GF-D8 (cell line): Measurements from ENCODE around the gene SORCS2.

ENCODE experiments used
- DNase-seq: peaks from one replicate; lab custom pipeline; 2025; lab: John Stamatoyannopoulos, UW

Gene SORCS2

DNA sequence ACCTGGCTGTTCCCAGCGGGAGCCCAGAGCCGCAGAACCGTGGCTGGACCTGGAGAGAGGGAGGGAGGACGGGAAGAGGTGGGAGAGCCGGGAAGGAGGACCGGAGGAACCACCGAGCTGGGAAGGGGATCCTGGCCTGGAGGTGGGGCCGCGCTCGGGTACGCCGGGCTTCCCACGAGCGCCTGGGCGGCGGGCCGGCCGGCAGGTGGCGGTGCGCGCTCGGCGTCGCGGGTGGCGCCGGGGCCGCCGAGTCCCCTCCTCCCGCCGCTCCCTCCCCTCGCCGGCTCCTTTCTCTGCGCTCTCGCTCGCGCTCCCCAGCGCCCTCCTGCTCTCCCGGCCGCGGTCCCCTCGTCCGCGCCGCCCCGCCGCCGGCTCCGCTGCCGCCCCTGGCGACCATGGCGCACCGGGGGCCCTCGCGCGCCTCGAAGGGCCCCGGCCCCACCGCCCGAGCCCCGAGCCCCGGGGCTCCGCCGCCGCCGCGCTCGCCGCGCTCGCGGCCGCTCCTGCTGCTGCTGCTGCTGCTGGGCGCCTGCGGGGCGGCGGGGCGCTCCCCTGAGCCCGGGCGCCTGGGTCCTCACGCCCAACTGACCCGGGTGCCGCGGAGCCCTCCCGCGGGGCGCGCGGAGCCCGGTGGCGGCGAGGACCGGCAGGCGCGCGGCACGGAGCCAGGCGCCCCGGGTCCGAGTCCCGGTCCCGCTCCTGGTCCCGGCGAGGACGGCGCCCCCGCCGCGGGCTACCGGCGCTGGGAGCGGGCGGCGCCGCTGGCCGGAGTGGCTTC is at the start of gene SORCS2:
SORCS2 (plus strand) TSS at position 287 of the 778 bp plus-strand sequence.
- DNase-seq: no peak

DNA sequence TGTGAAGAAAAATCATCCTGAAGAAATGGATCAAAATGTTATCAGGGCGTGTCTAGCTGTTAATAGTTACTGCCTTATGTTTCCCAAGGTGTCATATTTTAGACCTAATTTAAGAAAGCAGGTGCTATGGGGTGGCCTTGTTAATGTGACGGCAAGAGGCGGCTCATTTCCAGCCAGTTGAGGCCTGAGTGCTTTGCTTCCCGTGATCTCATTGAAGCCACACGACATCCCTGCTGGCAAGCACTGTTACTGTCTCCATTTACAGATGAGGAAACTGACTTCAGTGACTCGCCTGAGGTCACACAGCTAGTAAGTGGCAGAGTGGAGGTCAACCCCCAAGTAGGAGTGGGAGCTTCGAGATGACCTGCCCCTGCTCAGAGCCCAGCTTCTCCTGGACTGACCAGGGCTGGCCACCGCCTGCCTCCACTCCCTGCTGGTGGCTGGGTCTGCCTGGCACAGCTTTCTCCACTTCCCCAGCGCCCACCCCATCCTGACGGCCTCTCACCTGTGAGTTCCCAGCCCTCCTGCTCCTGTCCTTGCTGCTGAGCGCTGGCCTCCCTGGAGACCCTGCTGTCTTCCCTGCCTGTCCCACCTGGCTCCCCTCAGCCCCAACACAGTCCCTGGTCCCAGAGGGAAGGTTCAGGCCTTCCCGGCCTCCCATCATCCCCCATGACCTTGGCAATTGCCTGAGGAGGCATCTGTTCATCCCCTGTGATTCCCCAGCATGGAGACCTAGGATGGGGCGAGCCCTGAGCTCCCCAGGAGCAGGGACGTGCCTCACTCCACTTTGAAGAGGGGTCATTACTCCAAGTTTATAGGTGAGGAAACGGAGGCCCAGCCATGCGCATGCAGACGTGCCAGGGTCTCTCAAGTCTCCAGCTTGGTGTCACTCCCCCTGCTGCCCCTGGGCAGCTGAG is 47.7 kb upstream of the SORCS2 start:
- no peak for DNase-seq

DNA sequence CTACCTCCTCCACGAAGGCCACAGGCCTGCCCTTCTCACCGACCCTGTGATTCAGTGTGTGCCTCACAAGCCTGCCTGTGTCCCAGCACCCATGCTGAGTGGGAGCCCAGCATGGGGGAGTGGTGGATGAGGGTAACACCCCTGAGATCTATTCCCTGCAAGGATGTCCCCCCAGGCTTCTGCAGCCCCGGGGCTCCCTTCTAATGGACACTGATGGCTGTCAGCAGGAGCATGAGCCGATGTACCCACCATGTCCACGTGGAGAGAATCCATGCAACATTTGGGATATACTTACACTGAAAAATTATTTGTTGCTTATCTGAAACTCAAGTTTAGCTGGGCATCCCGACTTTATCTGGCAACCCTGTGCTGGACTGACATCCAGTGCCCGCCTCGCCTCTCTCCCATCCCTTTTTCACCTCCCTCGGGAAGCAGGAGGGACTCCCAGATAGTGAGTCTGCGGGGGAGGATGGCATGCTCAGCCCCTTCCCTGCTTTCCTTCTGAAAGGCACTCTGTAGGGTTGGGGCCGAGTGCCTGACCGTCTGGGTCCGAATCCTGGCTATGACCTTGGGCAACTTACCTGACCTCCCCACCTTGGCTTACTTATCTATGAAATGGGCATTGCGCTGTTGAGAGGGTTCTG is 46.9 kb upstream of the SORCS2 start:
- no peak for DNase-seq

DNA sequence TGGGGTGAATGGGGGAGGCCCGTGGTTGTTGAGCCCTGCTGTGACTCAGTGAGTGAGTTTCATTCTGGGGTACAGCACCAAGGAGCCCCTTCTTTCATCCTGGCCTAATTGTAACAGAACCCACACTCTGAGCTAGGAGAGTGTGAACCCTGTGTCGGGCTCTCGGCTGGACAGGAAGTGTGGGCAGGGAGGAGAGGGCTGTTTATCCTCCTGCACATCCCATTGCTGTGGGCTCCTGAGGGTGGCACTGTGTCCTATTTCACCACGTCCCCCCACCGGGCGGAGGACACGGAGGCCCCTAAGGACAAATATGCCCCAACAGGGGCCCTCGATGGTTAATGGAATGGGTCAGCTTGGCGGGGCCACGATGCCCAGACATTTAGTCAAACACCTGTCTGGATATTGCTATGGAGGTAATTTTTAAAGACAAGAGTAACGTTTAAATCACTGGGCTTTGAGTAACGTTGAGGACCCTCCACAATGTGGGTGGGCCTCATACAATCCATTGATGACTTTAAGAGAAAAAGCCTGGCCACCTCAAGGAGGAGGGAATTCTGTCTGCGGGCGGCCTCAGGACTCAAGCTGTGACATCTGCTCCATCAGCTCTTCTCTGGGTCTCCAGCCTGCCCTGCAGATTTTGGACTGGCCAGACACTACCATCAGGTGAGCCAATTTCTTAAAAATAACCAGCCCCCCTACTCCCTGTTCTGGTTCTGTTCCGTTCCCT is 46.1 kb upstream of the SORCS2 start:
- DNase-seq: no peak

DNA sequence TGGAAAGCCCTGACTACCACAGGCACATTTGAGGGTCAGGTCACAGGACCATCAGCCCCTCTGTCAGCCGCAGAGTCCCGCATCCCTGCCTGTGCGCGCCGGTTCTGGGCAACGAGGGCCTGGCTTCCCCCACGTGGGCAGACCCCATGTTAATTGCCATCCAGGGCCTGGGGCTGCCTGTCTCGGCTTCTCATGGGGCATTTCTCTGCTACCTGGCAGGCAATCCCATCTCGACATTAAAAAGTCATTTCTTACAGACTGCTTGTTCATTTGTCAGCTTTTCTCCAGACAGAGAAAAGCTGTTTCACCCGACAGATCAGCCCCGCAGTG is 45.6 kb upstream of the SORCS2 start:
- DNase-seq: no peak

DNA sequence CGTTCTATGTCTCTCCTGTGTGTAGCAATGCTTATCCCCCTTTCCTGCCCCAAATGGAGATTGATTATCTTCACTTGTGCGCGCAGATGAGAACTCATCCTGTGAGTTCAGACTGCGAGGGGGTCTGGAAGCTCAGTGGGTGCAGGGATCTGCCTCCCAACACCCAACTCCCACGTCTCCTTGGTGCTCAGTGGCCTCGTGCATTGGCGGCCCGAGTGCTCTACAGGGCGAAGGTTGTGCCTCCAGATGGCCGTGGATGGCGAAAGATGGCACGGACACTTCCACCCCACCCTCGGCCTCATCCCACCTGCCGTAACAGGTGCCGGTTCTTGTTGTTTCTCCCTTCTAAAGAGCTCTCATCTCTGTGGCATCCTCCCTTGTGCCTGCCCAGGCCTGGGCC is 45.1 kb upstream of the SORCS2 start:
- no peak for DNase-seq

DNA sequence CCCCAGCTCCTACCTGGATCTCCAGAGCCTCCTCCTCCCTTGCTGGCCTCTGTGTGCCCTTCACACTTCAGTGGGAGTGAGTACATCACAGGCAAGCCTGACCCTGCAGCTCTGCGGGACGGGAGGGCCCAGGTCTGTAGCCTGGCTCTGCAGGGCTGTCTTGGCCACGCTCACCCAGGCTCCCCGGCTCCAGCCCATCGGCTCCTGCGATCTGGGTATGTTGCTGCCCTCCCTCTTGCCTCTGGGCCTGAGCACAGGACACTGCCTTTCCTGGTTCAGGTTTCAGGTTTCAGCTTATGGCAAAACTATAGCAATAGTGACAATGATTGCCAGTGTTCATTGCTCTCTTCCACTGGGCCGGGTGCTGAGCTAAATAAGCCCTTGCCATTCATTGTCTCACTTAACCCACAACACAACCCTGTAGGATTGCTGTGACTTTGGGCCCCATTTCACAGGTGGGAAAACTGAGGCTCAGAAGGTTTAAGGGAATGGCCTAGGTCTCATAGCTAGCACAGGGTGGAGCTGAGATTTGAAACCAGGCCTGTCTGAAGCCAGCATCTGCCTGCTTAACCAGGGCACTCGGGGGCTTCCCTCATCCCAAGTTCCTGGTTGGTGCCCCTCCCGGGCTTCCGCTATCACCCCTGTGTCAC is 44.6 kb upstream of the SORCS2 start:
- no peak for DNase-seq

DNA sequence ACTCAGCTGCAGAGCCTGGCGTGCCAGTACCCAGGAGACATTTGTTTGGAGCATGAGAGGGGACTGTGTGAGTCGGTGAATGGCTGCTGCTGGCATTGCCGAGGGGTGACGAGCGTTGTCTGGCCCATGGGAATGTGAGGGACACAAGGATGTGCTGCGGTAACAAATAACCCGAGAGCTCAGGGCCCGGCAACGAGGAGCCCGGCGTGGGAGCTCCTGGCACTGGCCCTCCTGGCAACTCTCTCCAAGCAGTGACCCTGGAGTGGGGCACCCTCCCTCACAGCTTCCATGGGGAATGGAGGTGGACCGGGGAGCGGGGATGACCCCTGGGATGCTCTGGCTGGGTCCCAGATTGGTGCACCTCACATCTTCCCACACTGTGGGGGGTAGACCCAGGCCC is 44.0 kb upstream of the SORCS2 start:
- DNase-seq: no peak

DNA sequence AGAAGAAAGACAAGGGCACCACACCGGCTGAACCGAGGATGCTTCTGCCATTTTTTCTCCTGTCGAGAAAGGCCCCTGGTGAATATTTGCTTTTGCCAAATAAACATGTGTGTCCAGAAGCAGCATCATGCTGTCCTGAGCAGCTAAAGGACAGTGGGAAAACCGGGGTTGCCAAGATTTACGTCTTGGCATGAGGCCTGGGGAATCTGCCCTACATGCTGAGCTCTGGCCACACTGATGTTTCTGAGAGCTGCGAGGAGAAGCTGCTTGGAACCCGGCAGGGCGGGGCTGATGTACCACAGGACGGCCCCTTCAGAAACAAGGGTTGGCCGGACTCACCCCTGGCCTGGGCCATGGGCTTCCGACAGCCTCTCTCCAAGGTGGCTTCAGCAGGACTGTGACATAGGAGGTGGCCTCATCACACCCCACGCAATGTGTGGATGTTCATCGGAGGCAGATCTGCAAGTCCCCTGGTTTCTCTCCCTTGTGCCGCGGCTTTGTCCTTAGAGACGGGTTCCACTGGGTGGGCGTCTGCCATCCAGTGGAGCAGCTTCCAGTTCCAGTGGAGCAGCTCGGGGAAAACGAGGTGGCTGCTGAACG is 42.2 kb upstream of the SORCS2 start:
- no peak for DNase-seq

DNA sequence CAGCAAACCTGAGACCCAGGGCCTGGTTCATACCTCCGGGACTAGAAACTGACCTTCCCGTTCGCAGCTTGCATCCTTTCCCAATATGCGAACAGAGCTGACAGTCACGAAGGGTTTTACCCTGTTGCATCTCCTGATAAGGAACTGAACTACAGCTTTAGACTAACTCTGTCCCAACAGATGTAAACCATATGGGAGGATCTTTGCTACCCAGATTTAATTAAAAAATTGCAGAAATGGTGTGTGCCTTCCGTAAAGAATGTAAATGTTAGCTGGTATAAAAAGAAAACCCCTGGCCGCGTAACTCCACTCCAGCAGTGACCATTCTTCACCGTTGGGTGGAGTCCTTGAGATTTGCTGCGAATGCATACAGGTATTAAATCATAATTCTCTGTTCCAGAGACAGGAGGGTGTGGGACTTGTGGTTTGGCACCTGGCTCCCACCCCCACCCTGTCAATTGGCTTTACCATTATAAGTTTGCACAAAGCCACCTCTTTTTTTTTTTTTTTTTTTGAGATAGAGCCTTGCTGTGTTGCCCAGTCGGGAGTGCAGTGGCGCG is 40.6 kb upstream of the SORCS2 start:
- no peak for DNase-seq

DNA sequence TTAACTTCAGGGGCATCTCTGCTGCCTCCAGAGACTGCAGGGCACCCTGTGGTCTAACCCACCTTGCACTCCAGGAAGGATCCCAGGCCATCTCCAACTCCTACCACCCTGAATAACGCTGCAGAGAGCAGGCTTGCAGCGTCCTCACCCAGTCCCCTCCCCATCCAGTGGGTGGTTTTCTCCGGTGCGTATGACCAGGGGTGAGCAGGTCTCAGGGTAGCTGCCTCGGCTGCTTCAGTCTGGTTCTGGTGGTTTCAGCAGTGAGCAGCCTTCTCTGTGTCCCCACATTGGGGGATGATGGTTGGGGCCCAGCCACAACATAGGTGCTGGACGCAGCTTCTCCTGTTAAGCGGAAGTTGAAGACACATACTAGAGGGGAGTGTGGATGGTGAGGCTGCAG is 38.6 kb upstream of the SORCS2 start:
- no peak for DNase-seq

DNA sequence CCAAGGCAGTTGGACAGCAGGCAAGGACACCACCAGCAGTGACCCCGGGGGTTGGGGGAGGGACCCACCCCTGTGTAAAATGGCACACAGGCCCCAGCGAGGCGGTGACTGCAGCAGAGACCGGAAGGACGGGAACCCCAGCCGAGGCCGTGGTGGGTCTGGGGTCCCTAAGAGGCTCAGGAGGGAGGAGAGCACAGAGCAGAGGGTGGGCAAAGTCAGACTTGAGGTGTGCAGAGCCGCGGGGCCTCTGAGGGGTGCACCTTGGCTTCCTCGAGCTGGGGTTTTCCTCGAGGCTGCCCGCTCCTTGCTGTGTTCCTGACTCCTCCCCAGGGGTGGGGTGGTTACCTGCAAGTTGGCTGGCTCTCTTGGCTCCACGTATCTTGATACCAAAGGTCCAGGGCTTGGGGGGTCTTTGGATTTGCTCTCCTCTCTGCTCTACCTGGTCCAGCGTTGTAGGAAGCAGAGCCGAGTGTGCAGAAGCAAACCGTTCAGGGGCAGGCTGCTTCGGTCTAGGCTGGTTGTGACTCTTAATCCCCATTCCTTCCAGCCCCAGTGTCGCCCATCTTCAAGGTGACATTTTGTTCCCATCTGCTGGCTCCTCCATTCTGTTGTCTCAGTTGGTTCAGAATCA is 37.9 kb upstream of the SORCS2 start:
- no peak for DNase-seq

DNA sequence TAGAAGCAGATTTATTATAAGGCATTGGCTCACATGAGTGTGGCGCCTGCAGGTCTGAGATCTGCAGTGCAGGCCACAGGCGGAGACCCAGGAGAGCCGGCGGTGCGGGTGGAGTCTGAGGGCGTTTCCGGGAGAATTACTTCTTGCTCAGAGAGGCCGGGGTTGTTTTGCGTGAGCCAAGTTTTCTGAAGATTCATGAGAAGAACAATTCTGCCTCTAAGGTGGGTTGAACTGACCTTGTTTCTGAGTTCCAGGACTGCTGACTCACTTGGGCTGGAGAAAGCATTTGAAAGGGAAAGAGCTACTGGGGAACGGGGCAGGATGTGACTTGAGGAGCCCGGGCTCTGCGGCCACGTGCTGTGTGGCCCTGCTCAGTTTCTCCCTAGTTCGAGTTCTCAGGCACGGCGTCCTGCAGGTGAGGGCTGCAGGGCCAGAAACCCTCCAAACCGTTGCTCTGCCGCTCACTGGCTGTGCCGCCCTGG is 36.7 kb upstream of the SORCS2 start:
- no peak for DNase-seq

DNA sequence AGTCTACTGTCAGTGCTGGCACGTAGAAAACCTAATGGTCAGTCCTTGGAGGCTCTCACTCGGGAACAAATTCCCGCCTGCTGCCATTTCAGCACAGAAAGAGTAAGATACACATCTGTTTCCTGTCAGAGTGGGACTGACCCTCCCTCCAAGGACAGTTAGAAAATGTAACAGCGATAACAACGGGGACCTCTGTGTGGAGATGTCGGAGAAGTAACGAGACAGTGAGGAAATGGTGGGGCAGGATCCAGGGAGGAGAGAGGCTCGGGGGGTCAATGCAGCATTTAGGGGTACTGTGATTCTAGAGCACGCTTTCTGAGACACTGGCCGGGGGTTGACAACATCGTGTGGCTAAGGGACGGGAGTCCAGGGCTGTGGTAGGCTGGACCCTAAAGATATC is 36.0 kb upstream of the SORCS2 start:
- DNase-seq: no peak

DNA sequence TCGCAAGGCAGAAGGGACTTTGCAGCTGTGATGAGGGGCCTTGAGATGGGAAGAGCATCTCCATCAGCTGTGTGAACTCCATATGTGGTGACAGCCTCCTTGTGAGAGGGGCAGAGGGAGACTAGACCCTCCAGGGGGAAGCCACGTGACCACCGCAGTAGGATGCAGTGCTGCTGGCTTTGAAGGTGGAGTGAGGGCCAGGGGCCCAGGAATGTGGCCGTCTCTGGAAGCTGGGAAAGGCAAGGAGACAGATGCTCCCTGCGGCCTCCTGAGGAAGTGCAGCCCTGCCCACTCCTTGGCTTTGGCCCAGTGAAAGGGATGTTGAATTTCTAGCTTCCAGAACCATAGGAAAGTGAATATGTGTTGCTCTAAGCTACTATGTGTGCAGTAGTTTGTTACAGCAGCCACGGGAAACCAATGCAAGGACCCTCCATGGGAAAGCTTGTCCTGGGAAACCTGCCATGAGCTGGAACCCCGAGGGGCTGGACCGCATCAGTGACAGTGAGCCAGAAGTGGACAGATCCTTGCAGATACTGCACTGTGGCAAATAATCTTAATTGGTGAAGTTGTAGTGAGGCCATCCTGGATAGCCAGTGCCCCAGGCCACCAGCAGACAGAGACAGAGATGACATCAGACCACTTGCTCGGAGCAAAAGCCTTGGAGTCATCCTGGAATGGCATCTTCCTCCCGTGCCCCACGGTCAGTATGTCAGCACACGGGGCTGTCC is 35.4 kb upstream of the SORCS2 start:
- no peak for DNase-seq

DNA sequence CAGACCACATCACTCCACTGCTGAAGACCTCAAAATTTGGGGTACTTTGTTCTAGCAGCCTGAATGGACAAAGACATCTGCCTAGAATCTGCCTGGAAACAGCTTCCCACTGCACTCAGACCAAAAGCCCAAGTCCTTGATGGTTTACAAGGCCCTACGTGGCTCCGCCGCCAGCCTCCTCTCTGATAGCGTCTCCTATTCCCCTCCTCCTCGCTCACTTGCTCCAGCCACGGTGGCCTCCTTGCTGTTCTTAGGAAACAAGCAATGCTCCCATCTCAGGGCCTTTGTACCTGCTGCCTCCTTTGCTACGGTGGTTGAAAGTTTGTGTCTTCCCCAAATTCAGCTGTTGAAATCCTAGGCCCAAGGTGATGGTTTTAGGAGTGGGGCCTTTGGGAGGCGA is 34.7 kb upstream of the SORCS2 start:
- no peak for DNase-seq

DNA sequence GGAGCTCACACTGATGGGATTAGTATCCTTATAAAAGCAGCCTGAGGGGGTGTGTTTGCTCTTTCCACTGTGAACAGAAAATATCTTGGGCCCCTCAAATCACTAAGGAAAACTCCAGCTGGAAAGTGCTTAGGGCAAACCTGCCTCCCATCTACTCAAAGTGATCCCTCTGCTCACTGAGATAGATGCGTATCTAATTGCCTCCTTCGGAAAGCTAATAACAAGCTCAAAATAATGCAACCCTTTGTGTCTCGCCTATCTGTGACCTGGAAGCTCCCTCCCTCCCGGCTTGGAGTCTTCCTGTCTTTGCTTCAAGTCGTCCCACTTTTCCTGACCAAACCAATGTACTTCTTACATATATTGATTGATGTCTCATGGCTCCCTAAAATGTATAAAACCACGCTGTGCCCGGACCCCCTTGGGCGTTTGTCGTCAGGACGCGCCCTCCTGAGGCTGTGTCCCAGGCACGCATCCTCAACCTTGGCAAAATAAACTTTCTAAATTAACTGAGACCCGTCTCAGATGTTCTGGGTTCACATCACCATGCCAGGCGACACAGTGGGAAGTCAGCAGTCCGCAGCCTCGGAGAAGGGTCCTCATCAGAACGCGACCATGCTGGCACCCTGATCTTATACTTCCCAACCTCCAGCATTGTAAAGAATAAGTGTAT is 34.1 kb upstream of the SORCS2 start:
- DNase-seq: no peak

DNA sequence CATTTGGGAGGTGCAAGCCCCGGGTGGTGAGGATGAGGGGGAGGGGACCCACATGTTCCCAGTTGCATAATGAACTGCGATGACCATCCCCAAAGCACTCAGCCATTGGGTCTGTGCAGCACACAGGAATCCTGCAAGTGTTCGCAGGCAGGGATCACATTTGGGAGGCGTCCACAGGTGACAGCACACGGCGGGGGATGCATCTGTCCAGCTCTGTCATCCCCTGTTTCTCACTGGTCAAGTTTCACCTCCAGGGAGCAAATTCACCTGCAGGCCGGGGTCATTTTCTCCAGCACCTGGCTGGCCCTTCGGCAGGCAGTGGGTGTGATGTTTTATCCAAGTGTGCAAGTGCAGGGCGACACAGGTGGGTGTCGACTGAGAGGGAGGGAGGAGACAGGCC is 33.3 kb upstream of the SORCS2 start:
- no peak for DNase-seq

DNA sequence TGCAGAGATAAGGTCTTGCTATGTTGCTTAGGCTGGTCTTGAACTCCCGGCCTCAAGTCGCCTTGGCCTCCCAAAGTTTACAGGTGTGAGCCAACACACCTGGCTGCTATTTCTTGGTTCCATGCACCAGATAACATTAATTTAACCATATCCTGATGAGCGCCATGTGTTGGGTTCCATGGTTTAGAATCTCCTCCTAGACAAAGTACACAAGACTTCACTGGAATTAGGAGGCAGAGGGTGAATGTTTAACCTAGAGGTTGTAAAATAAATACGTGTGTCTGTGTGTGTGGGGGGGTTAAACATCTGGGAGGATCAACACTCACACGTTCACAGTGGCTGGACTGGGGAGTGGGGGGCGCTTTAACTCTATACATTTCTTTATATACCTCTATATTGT is 32.4 kb upstream of the SORCS2 start:
- DNase-seq: no peak
